GM20431 (cell line): ENCODE measurements around the gene NFAM1.

Experiments
- in situ Hi-C: fragments of 300-500 bp; cut with MseI, MboI; formaldehyde crosslinking; loops from one replicate; pipeline ENCODE4 v1.15.0; 2020; ENCODE audit warnings: low sequenced_read_pairs; ENCODE audit not compliant: unreplicated experiment

NFAM1 gene

DNA sequence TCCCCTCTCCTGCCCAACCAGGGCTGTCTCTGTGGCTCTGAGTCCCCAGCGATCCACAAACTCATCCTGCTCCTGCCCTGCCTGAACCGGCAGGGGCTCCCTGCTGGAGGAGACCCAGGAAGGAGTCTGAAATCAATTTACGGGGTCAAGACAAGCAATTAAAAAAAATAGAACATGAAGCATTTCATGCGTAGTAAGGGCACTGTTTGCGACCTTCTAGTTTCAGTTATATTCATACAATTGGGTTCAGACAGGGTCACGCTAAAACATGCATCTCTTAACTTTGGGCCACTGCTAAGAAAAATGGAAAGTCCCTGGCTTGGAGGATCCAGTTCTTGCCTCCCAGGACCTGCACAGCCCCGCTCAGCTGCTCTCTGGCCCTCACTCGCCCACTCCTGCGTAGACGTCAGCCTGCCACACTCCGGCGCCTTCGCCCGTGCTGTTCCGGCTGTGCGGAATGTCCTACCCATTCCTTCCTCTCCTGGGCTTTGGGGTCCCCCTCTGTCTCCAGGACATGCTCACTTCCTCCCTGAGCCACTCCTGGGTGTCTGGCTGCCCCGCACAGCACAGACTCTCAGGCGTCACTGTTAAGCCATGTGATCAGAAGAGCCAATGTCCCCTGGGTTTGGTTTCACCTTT, 12.8 kb downstream of the NFAM1 start:
- in situ Hi-C loops = no loop called here

DNA sequence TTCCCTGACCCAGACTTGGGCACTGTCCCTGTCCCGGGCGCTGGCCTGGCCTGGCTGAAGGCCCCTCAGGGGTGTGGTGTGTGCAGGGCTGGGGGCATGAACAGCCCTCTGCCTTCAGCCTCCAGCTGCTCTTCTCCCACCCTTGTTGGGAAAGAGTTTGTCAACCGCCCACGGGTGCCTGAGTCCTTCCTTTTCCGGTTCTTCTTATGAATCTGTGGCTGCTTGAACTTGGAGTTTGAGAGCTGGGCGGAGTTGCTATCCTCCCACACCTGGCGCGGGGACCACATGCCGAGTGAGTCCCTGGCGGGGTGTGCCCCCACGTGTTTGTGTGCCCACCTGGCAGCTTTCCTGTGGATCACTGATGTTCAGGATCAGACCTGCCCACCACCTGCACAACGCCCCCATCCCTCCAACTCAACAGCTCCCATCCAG, 13.4 kb downstream of the NFAM1 start:
- in situ Hi-C loops = no loop called here

DNA sequence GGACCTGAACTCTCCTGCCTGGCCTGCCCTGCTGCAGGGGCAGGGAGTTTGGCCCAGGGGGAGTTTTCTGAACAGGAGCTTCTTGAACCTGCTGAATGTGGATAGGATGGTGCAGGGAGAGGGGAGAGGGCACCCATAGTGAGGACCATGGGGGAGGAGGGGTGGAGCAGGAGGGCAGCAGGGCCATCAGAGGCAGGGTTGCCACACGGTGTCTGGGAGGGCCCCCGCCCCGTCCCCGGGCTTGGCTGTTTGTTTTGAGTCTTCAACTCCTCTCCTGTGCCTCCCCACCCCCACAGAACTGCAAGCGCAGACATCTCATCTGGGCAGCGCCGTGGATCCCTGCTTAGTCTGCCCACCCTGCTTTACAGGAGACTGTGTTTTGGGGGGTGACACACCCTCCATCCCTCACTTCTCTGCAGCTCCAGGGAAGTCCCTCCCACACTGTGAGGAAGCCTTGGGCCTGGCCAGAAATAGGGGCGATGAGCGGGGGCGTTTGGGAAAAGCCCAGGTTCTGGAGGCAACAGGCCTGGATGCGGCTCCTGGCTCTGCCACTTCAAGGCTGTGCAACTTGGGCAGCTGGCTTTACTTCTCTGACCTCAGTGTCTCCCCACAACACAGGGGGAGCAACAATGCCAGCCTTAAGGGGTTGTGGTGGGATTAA, 14.4 kb downstream of the NFAM1 start:
- in situ Hi-C loops = no loop called here

DNA sequence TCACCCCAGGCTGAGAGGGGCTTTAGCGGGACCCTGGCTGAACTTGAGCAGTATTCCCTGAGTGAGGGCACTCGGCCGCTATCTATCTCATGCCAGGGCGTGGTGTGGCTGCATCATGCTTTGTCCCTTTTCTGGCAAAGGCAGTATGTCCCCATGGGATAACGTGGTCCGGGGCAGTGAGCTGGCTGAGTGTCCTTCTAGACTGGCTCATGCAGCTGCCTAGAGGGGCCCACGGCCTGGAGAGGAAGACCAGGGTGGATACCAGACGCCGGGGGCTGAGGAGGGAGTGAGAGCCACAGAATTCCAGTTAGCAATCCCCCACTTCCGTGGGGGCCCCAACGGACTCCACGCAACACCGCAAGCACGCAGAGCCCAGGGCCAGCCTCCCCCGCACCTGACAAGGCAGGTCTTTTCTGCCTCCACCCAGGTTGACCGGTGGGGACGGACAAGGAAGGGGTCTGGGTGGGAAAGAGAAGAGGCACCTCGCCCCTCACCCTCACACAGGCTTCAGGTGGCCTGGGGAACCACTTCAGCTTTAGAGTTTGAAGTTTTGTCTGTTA, 15.5 kb downstream of the NFAM1 start:
- in situ Hi-C loops = no loop called here

DNA sequence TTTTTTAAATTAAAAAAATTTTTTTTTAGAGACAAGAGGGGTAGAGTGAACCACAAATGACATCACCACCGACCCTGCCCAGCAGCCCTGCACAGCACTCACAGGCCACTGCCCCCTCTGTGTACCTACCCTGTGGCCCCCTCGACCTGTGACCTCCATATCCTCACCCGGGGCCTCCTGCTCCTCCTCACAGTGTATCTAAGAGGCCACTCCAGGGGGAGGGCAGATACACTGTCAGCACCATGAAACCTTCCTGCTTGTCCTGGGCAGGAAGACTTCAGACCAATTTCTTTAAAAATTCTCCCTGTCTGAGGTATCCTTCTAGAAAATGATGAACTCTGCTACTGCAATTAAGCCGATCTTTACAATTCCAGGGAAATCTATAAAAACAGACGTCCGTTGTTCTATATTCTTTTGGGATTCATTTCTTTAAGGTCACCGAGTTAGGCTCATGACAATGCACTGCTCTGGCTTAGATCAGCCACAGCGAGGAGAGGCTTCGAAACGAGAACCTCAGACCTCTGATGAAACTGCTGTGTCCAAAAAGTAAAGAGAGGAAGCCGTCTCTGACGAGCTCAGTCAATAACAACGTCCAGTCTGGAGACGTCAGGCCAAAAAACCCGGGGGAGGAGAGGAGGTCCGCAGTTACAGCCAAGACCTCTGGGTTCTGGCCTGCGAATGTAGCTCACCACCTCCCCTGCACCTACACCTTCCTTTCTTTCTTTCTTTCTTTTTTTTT, 17.5 kb downstream of the NFAM1 start:
- in situ Hi-C loops = no loop called here

DNA sequence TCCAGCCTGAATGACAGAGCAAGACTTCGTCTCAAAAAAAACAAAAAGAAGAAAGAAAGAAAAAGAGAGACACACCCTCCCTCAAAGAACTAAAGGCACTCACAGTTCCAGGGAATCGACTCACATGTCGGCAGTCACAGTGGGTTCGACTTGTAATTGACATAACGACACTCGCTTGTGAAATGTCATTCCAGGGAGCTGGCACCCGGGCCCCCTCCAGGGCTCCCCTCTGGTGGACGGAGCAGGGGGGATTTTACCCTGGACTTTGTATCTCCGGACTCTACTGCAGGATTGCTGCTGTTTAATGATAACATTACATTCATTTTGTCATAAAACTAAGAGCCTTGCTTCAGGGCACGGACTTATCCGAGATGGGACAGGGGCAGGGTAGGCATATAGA, 18.2 kb downstream of the NFAM1 start:
- in situ Hi-C loops = no loop called here

DNA sequence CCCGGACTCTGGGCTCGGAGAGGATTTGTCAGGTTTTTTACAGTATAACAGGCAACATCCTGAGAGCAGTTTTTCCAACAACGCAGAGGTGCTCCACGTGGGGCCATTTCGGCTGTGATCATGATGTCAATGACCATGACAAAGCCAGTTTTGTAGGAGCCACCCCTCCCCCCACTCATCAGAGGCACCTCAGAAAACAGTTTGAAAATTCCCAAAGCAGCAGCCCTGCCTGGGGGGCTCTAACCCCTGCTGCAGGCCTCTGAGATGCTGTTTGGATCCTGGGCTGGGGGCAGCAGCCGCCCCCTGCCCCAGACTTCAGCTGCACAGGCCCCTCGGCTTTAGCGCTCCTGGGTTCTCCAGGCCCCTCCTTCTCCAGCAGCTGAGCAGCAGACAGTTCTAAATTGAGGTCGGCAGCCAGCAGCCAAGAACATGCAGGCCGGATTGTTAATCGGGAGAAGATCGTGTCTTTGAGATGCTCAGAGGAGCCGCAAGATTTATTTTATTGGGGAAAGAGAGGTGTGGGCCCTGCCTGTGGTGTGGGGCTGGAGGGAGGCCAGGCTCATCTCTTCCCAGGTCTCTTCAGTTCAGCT, 19.4 kb downstream of the NFAM1 start:
- in situ Hi-C loops = no loop called here

DNA sequence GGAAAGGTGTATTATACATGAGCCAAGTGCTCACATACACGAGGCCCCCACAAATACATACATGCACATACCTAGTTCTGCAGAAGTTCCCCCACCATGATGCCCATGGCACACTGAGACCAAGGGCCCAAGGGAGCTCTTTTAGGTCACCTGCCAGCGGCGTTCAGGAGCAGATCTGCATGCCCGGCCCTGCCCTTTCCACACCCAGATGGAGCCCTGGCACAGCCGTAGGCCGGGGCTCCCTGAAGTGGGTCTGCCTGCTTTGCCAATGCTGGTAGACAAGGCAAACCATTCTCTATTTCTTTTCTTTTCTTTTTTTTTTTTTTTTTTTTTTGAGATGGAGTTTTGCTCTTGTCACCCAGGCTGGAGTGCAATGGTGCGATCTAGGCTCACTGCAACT, 21.5 kb downstream of the NFAM1 start:
- in situ Hi-C loops = no loop called here

DNA sequence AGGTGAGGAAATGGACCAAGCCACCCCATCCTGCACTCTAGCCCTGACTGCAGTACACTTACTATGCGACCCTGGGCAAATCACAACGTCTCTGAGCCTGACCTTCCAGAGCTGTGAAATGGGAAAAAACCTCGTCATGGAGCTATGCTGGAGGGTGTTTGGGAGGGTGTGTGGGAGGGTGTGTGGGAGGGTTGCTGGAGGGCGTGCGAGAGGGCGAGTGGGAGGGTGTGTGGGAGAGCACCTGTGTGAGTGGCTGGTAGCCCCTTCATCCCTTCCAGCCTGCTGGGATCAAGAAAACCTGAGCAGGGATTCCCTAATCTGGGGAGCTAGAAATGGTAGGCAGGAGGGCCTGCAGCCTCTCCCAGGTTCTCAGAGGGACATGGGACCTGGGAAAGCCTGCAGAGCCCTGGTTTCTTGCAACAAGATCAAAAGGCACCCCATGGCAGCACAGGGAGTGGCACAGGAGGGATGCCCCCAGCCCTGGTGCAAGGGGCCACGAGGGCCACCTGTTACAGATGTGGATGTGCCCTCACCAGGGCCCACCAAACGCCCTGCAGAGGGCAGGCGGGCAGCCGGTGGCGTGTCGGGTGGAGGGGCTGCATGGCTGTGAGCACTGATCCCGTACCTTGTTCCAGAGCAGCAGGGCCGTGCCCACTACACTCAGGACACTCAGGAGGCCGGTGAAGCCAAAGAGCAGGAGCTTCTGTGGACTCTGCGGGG, 23.2 kb downstream of the NFAM1 start:
- in situ Hi-C loops = no loop called here

DNA sequence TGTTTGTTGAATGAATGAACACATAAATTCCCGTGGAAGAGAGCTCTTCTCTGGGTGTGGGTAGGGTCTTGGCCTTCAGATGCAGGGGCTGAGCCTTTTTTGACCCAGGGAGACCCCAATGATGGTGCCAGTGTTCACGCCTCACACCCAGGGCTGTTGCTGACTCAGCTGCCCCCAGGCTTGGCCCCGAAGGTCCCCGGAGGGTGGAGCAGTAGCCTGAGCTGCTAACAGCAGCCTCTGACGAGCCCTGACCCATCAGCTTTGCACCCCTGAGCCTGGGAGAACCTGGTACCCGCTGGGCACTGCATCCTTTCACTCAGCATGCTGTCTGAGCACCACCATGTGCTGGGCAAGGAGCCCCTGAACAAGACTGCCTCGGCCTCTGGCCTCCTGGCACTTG, 23.9 kb downstream of the NFAM1 start:
- in situ Hi-C loops = no loop called here

DNA sequence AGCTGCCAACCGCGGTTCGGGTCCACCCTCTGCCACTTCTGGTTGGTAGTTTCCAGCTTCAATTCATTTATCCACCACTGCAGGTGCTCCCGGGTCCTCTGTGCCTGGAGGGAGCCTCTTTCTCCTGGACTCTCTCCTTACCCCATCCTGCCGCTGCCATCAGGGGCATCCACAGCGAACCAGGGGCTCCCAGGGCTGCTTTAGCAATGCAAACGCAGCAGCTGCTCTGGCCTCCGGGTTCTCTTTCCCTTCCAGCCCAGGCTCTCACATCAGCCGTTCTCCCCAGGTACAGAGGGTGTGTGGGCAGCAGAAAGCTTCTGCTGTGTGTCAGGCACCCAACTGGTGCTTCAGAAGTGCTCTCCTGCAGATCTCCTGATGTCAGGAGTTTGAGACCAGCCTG, 27.9 kb downstream of the NFAM1 start:
- in situ Hi-C loops = no loop called here

DNA sequence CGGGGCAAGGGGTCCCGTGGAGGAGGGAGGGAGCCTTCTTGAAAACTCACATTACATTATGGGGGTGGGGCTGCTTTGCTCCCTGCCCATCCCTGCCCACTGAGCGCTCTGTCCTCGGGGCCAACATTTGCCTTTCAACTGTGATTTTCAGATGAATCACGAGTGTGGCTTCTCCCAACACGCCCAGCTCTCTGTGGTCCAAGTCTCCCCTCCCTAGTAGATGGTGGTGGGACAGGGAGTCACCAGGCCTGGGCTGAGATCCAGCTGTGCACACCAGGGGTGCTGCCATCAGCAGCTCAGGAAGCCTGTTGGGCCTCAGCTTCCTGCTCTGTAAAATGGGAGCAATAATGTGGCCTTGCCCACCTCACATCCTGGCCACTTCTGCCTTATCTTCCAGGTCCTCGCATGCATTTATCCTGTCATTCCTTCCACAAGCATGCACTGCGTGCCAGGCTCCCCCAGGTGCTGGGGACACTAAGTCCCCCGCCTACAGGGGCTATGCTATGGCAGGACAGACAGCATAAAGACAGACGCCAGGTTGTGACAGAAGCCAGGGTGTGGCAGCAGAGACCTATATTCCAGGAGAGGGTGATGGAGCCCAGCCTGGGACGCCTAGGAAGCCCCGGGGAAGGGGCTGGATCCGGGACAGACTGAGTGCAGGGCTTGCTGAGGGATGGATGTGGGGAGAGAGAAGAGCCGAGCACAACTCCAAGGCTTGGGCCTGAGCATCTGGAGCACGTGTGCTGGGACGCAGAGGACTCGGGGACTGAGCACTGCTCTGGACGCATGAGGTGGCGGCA, 30.5 kb downstream of the NFAM1 start:
- in situ Hi-C loops = no loop called here

DNA sequence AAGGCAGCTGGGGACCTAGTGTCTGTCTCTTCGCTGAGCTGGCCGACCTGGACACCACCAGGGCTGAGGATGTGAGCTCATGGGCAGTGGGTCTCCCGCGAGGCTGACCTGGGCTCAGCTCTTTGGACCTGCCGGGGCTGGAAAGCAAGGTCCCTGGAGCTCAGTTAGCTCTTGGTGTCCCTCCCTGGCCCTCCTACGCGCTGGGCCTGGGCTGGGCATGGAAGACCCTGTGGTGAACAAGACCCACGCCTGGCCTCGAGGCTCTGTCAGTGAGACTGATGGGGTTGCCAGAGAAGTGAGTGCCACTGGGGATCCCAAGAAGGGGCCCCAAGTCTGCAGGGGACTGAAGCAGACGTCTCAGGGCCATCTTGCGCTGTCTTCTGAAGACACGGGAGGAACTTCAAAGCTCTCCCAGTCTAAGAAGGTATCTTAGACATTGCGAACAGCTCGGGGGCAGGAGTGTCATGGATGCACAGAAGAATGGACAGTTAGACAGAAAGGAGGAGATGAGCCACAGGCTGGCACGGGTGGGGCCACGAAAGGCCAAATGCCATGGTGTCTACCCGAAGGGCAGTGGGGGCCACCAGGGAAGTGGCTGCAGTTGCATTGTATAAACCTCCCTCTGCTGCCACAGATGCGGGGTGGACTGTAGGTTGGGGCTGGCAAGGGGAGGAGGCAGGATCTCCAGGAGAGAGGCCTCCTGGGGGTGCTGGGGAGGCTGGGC, 31.2 kb downstream of the NFAM1 start:
- in situ Hi-C loops = no loop called here

DNA sequence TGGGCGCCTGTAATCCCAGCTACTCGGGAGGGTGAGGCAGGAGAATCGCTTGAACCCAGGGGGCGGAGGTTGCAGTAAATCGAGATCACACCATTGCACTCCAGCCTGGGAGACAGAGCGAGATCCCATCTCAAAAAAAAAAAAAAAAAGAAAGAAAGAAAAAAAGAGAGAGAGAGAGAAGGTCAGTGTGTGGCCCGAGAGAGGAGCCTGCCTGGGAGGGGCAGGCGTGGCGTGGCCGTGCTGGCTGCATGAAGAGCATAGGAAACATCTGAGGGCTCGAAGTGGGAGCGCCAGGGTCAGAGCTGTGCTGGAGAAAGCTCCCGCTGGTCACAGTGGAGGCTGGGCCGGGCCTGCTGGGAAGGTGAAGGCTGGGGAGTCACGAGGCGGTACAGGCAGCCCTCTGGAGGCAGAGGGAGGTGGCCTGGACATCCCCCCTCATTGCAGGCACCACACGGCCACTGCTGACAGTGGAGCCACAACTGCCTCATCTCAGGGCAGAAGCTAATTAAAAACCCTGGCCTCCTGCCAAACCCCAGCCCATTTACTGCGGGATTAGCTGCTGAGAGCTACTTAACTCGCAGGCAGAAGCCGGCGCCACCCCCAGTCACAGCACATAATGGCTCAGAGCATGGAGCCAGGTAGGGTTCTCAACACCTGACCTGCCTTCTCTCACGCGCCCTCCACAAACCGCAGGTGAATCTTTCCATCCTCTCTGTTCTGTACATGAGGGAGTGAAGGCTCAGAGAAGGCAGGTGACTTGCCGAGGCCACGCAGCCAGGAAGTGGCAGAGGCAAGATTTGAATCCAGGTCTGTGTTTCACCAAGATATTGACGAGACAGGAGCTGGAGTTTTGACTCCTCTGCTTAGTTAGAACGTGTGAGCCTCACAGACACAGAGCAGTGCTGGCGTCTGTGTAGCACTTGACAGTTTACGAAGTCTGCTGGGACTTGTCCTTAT, 32.6 kb downstream of the NFAM1 start:
- in situ Hi-C loops = no loop called here

DNA sequence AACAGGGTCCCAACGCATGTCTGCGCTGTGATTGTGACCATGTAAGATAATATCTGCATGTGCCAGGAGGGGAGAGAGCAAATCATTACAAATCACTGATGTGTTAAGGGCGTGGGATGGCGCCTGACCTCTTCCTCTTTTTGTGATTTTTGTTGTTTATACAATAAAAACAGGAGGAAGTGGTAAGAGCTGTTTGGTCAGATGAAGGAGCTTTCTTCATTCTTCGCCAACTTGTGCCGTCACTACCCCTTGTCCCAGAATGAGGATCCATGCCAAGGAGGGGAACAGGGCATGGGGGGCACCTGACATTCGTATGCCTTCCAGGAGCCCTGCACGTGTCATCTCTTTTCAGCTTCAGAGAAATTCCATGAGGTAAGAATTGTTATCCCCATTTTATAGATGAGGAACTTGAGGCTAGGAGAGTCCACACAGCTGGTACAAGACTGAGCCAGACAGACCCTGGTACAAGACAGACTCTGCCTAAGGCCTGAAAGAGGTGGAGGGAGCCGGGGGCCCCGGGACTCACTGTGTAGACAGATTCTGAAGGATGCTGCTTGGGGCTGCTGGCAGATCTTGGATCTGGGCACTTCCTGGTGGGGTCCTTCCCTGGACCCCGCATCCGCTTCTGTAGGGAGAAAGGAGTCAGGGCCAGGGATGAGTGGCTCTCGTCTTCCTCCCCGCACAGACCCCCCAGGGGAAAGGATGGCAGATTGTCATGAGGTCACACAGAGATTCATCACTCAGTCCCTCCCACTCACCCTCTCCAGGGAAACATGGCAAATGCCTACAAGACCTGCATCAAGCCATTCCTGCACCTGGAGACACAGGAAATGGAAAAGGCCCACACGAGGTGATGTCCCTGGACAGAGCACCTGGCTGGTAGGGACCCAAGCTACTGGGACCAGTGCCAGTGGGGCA, 34.6 kb downstream of the NFAM1 start:
- in situ Hi-C loops = no loop called here

DNA sequence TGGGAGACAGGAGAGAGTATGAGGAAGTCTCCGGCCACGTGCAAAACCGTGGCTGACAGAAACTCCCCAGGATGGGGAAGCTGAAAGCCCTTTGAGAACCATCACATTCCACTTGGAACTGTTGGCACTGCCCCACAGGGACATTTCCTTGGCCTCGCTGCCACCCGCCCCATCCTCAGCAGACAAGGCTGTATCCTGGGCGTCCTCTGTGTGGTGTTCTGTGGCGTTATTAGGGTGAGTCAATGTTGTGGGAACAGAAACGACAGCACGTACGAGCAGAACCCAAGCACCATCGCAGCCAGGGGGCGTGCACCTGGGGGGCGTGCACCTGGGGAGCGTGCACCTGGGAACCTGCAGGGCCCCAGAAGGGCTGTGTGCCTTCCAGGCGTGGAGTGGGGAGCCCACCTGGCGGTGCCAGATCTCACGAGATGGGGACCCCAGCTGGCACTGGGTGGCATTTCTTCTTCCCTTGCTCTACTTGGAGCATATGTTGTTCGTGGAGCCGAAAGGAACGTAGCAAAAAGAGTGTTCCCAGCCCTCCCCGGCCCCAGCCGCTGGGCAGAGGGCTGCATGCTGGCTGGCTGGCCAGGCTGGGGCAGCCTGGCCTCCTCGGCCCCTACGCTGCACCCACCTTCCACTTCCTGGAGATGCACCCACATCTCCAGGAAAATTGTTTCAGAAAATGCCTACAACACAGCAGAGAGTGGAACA, 35.4 kb downstream of the NFAM1 start:
- in situ Hi-C loops = no loop called here
